Kidney capillary endothelial cell (primary cell): ENCODE data around the gene ATP6V1D.
"Not testable (repeated sequence)": the region's sequence is repeated elsewhere in the genome, so short reads cannot be mapped to it uniquely, and the experiment has no call there.

Experiments
- DNase-seq: peaks from one replicate; pipeline ENCODE4 v3.0.0-alpha.2; 2018; ENCODE audit warnings: low spot score

The ATP6V1D gene

DNA sequence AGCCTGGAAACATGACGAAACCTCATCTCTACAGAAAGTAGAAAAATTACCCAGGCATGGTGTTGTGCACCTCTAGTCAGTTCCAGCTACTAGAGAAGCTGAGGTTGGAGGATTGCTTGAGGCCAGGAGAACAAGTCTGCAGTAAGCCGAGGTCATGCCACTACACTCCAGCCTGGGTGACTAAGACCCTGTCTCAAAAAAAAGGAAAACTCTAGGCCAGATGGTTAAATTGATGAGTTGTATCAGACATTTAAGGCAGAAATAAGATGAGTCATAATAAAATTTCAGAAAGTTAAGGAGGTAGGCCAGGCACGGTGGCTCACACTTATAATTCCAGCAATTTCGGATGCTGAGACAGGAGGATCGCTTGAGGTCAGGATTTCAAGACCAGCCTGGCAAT, 11.2 kb upstream of the ATP6V1D start:
- no peak for DNase-seq

DNA sequence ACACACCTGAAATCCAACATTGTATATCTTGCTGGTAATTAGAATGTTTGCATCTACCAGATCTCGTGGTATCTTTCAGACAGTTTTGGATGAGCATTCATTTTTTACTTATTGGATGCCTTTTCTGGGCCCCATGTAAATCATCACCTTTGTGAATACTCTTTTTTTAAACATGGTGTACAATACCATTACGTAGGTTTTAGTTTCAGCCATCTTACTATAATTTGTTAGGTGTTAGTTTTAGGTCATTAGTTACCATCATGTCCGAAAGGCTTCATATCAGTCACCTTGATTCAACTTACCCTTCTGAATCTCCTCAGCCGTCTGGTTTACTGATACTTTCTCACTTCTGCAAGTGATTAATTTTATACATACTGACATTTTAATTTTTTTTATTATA, 5.9 kb upstream of the ATP6V1D start:
- DNase-seq, result no peak

DNA sequence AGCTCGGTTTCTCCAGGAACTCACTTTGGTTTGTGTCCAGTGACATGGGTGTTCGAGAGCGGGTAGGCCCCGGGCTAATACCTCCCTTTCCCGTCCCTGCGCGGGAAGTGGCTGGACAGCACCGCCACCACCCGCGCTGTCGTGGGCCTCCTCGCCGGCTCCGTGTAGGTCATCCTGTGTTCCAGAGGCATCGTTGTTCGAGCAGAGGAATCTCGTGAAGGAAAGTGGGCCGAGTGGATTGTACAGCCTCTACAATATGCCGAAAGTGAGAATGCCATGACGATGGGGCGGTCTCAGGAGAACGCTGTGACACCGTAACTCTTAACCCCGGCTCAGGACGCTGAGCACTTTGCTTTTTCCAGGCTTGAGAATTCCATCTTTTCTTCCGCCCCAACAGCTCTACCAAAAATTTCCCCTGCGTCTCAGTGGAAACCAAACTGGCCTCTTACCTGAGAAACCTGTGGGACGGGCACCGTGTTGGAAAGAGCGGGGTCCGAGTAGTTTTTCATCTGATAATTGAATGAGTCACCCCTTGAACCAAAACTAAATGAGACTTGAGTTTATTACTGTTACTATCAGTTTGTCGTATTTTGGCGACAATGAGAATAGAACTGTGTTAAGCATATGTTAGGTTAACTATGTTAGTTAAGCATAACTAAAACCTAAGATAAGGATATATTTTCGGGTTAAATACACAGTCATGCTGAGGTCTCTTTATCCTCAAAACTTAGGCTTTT, 1.0 kb upstream of the ATP6V1D start:
- DNase-seq, result no peak

DNA sequence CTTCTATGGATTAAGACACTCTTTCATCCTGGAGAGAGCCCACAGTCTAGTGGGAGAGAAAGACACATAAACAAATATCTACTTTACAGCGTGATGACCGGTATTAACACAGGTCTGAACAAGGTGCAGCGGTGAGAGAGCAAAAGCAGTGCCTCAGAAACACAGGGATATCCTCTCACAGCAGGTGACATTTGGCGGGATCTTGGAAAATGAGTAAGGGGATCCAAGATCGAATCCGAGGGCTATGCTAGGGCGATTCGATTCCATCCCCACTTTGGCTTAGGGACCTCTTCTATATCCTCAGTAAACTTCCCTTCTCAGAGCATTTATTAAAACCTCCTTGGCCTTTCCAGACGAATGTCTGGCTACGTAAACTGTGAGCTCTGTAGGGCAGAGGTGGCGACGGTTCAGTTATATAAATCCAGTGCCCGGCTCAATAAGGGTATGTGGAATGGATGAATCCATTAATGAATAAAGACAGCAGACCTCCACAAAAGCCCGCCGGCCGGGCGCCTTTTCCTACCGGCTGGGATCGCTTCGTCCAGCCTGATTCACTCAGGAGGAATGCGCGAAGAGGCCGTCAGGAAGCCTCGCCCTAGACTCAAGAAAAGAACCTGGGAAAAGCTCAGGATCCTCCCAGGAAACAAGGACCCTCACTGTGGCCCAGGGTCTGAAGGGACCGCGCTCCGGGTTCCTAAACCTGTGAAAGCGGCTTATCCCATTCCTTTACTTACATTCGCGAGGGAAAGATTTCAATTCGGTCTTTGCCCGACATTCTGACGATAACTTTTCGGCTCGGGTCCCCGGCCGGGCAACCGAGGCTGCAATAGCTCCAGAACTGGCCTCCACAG, 455 bp downstream of the ATP6V1D start:
- DNase-seq, result peak; percentile 77

DNA sequence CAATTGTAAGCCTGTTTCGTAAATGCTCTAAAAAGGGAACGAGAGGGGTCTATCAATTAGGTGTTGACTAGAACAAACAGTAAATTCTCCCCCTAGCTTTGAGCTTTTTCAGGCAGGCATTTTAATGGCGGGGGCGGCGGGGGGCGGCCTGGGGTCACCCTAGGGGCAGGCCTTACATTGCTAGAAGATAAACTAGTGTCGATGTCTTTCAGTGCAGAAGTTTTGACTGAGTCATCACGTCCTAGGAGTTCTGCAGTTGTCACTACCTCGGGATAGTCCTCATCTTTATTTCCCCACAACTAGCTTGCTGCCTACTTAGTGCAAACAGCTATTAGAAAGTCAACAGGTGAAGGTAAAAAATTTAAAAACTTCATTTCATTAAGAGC, 1.6 kb downstream of the ATP6V1D start:
- DNase-seq, result no peak

DNA sequence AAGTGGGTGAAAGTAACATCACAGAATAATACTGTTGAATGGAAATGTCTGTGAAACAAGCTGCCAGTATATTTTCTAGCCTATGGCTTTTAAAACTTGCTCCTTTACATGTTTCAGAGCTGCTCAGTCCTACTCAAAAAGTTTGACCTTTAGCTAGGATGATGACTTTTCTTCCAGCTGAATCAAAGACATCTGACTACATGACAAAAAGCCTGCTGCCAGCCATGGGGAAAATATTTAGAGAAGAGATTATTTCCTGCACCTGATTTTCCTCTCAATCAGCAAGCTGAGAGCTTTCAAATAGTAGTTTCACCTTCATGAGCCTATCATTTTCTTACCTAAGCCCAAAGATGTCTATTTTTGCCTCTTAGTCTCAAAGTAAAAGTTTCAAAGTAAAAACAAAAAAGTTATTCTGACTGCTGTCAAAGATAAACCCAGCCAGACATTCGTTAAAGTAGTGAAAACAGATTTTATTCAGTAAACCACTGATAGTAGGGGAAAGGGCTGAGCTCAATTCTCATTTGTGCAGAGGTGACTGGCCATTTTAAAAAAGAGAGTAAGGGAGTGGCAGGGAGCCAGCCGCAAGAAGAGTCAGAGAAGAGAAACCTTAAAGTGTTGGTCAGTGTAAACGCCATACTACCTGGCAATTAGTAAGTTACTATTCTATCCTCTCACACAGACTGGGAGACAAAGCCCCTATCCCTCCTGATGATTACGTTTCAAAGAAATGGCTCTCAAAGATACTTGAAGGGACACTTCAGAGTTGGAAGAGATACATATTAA, 2.2 kb downstream of the ATP6V1D start:
- no peak for DNase-seq

DNA sequence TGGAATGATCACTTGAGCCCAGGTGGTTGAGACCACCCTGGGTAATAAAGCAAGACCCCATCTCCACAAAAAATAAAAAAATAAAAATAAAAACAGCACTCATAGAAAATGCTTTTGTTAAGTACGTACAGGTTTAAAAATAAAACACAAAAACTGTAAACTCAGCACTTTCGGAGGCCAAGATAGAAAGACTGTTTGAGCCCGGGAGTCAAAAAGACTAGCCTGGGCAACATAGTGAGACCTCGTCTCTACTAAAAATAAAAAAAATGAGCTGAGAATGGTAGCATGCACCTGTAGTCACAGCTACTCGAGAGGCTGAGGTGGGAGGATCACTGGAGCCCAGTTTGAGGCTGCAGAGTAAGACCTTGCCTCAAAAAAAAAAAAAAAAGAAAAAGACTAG, 7.5 kb downstream of the ATP6V1D start:
- DNase-seq, result no peak

DNA sequence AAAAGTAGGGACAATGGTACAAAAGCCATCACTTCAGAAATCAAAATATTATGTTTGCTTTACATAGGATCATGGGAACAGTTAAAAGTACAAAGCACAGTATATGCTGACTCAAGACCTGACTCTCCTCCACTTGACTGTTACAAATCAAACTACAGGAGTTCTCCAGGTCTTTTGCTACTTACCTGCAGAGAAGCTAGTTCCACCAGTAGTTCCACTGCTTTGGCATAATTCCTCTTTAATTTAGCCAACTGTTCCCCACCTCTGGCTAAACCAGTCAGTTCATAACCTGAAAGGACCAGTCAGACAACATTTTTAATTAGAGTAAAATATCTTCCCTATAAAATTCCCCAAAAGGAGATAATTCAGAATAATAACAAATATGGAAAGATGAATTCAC, 14.0 kb downstream of the ATP6V1D start:
- no peak for DNase-seq

DNA sequence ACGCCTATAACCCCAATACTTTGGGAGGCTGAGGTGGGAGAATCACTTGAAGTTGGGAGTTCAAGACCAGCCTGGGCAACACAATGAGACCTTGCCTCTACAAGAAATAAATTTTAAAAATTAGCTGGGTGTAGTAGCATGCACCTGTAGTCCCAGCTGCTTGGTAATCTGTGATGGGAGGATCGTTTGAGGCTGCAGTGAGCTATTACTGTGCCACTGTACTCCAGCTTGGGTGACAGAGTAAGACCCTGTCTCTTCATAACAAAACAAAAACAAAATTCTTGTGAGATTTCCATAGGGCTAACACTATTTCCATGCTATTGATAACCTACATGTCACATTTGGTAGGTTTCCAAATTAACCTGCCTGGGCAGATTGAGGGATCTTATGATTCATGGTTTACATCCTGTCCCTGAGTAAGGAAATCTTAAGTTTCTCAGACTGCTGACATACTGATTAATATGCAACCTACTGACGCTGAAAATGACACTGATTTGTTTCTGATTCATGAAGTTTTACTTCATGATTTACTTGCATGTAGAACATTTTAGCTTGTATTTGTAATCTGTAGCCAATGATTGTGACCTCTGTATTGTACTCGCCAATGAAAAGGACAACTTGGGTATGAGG, 15.9 kb downstream of the ATP6V1D start:
- DNase-seq, result peak; percentile 44

DNA sequence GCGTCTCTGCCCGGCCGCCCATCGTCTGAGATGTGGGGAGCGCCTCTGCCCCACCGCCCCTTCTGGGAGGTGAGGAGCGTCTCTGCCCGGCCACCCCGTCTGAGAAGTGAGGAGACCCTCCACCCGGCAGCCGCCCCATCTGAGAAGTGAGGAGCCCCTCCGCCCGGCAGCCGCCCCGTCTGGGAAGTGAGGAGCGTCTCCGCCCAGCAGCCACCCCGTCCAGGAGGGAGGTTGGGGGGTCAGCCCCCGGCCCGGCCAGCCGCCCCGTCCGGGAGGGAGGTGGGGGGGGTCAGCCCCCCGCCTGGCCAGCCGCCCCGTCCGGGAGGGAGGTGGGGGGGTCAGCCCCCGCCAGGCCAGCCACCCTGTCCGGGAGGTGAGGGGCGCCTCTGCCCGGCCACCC, 18.4 kb downstream of the ATP6V1D start:
- DNase-seq, result not testable (repeated sequence)

DNA sequence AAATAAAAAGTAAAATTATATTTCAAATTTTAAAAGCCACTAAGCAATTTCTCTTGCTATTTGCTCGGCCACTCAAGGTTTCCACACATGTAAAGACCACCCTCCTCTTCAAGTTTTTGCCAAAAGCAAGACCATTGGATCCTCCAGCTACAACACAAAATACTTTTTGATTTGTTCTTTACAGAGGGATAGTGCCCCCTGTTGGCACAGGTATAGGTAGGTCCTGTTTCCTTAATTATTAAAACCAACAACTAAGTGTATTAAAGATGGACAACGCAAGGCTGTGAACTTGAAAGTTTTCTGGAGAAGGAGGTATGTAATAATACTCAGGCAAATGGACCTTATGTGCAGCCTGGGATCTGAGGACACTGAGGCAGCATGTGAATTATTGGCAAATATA, 23.8 kb downstream of the ATP6V1D start:
- DNase-seq, result no peak

DNA sequence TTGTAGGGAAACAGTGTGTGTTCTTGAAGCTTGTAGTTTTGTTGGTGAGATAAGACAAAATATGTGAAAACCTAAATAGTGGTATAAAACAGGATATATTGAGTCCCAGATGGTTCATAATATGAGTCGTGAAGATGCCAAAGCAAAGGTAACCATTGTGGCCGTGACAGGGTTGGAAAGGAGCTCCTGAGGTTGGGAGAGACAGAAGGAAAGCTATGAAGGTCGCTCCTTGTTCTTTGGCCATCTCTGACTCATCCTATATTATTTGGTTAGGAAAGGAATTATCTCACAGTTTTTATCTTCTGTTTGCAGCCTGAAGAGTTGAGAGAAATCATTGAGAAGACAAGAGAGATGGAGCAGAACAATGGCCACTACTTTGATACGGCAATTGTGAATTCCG, 27.1 kb downstream of the ATP6V1D start:
- DNase-seq, result no peak

DNA sequence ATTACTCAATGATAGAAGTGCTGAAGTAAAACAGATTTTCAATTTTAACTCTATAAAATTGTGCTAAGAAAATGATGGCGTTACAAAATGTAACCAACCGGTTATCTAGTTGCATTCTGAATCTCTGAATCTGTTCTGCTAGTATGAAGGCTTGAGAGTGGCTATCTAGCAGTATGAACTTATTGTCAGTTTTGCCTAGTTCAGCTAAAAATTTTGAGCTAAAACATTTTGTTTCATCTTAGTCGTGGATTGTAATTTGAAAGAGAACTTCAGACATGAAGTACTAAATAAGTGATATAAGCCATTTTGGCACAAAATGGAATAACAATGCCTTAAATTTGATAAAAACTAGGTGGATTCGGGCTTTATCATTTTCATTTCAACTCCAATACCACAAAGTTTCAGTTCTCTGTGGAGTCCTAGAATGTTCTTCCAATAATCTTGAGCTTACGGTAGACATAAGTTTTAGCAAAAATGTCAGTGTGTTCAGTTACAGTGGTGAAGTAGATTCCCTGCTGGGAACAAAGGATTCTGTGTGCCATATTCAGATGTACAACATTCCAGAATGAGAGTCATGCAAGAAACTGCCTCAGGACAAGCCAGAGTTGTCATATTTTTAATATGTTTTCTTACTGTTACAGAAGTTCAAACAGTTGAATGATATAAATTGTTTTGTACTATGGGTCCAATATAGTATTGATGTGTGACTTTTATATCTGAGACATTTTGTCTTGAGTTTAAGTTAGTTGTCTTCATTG, 28.1 kb downstream of the ATP6V1D start:
- DNase-seq, result no peak

DNA sequence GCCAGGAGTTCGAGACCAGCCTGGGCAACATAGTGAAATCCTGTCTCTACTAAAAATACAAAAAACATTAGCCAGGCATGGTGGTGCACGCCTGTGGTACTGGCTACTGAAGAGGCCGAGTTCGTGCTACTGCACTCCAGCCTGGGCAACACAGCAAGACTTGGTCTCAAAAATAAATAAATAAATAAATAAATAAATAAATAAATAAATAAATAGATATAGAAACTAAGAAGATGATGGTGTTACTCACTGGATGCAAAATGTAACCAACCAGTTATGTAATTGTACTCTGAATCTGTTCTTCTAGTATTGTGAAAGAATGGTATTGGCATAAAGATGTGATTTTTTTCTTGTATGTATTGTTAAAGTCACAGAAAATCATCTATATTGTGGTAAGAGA, 29.9 kb downstream of the ATP6V1D start:
- DNase-seq, result not testable (repeated sequence)

DNA sequence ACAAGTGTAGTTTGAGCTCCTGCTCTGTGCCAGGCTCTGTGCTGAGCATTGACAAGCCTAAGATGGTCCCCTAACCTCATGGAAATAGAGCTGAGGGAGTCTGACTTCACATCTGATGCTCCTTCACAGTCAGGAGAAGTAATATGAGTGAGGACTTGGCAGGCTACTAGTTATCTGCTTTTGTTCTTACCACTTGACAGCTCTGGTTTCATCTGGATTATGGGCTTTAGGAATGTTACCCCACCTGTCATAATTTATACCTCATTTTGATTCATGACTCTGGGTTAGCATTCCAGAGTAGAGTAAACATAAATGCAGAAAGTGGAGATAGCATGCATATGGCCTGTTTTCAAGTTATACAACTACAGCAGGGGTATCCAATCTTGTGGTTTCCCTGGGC, 40.5 kb downstream of the ATP6V1D start:
- no peak for DNase-seq

DNA sequence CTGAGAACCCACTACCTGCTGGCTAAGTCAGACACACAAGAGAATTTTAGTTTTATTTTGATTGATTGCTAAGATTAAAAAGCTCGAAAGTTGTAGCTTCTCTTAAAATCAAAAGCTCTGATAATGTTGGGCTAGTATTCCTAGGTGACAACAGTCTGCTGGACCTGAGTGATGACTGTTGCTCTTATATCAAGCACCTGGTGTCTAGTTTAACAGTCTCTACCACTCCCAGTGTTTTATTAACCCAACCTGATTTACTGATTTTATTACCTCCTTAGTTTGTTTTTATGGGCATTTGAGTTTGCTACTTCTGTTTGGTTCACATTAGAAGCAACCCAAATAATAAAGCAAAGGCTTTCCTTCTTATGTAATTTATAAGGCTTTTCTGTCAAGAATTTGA, 41.8 kb downstream of the ATP6V1D start:
- no peak for DNase-seq

DNA sequence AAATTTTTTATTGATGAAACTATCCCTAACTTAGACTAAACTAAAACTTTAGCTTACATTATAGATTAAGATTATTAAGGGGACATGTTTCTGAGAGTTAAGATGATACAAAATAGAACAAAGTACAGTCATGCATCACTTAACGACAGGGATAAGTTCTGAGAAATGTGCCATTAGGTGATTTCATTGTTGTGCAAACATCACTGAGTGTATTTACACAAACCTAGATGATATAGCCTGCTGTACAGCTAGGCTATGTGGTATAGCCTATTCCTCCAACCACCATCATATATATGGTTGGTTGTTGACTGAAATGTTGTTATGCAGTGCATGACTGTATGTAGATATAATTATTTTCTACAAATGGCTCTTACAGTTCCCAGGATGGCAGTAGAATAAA, 46.5 kb downstream of the ATP6V1D start:
- no peak for DNase-seq

DNA sequence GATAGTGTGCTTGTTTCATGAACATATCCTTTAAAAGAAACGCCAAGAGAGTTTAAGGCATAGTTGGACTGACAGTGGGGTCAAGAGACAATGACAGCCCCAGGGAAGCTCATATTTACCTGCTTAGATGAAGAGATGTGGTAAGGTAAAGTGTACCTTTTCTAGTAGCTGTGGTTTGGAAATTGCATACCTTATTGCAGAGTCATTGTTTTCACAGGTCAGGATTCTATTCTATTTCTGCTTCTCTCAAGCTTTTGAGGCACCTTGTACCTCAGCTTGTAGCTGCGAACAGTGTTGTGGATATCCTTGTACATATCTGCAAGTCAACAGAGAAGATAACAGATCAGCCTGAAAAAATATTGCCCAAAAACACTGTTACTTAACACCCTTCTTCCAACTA, 47.7 kb downstream of the ATP6V1D start:
- DNase-seq, result no peak
